Small intestine (tissue), 7 donors: ENCODE data around the gene CAPZA1. TPM values are rescaled to one million over a fixed set of nuclear protein-coding genes. Genes with fewer than 3 reads are reported as not detected.

Experiments used
- DNase-seq, 2 donors: peaks; one replicate each; pipeline versions ENCODE4 v3.0.0 to v3.0.0-alpha.2; 2013
- FAIRE-seq: peaks from 2 replicates; lab custom pipeline; 2012; peaks lifted over from hg19 to GRCh38; lab: Jason Lieb, UNC
- H3K27ac ChIP-seq, 3 donors: one replicate each; pipeline ENCODE4 v1.5.1; 2013; ENCODE audit warnings: low read length in 2 of 3, mild to moderate bottlenecking in 2 of 3, control low read depth in 1 of 3, inconsistent platforms in 1 of 3, low read depth in 1 of 3, moderate library complexity in 1 of 3
- H3K27me3 ChIP-seq, 3 donors: one replicate each; pipeline ENCODE4 v1.6.1; 2013; ENCODE audit warnings: low read length in 3 of 3, inconsistent platforms in 1 of 3; ENCODE audit not compliant: control insufficient read depth in 3 of 3, insufficient read depth in 3 of 3
- H3K36me3 ChIP-seq, 3 donors: one replicate each; pipeline ENCODE4 v1.6.1; 2013; ENCODE audit warnings: low read length in 3 of 3, inconsistent platforms in 1 of 3, low read depth in 1 of 3, mild to moderate bottlenecking in 1 of 3, moderate library complexity in 1 of 3; ENCODE audit not compliant: control insufficient read depth in 3 of 3, insufficient read depth in 2 of 3
- H3K4me1 ChIP-seq, 3 donors: one replicate each; pipeline ENCODE4 v1.6.1; 2013; ENCODE audit warnings: low read length in 2 of 3, inconsistent platforms in 1 of 3, low read depth in 1 of 3, mild to moderate bottlenecking in 1 of 3, moderate library complexity in 1 of 3; ENCODE audit not compliant: control insufficient read depth in 3 of 3, insufficient read depth in 2 of 3
- H3K4me3 ChIP-seq, 3 donors: one replicate each; pipeline ENCODE4 v1.5.1; 2013; ENCODE audit warnings: low read length in 3 of 3, control low read depth in 1 of 3, inconsistent platforms in 1 of 3, low read depth in 1 of 3, mild to moderate bottlenecking in 1 of 3, moderate library complexity in 1 of 3
- H3K9me3 ChIP-seq, 2 donors: one replicate each; pipeline ENCODE4 v1.6.1; 2013; ENCODE audit warnings: low read depth in 1 of 2, low read length in 1 of 2; ENCODE audit not compliant: control insufficient read depth in 2 of 2, insufficient read depth in 1 of 2
- WGBS, 3 donors: extraction: QIAGEN DNeasy Blood & Tissue Kit; methylation state at CpG; one replicate each; pipeline ENCODE4 v1.1.7; 2013; 5-methylcytosine and 5-hydroxymethylcytosine counted together
- polyA plus RNA-seq, 4 donors: library from polyadenylated mRNA; stranded (reverse) in 3 of 4; unstranded in 1 of 4; fragments of 200-250 nt in 3 of 4; fragments of 120-200 nt in 1 of 4; gene quantifications; one replicate each; pipeline versions ENCODE4 v1.2.1 to v1.2.3, GENCODE V29; 2013
- donor health status: healthy with polysubstance abuse.
- donor health status: control.
- donor health status: control.
- donor health status: Bipolar disorder and iron deficiency.
- donor health status: healthy.

Gene CAPZA1
- polyA plus RNA-seq, 4 donors, result 76.2 to 111 (median 92.4) TPM

- no peak for DNase-seq
- peaks cover under 1 to 18% (median 11%) of the 10 kb centered on the region in 3 donors for H3K36me3 ChIP-seq
- no peaks in the 10 kb centered on the region for H3K4me1 ChIP-seq
- no peaks in the 10 kb centered on the region for H3K27me3 ChIP-seq
- no peak for FAIRE-seq
- H3K27ac ChIP-seq, result no peak overlapping the region
- H3K9me3 ChIP-seq, result no peaks in the 10 kb centered on the region
- 93 to 96% (median 93%) methylated on average over 4 of the region's 4 CpGs for WGBS, 3 donors
- H3K4me3 ChIP-seq, result no peak overlapping the region
Observed at GRCh38 chr1:112646225-112646624, 26.6 kb downstream of the CAPZA1 start.

GRCh38 chr1:112651205-112651604 lies 31.6 kb downstream of the CAPZA1 start:
- Histone ChIP-seq H3K9me3 (no peaks in the 10 kb centered on the region), H3K27ac (no peak overlapping the region), H3K36me3 (peaks cover 2 to 22% (median 16%) of the 10 kb centered on the region in 3 donors), H3K4me3 (no peak overlapping the region), H3K27me3 (no peaks in the 10 kb centered on the region), H3K4me1 (no peaks in the 10 kb centered on the region)
- no peak for DNase-seq
- 94 to 100% (median 95%) methylated on average over 1 of the region's 1 CpG for WGBS, 3 donors
- no peak for FAIRE-seq

GRCh38 chr1:112665857-112666256 lies 46.2 kb downstream of the CAPZA1 start:
- Histone ChIP-seq H3K4me1 (no peaks in the 10 kb centered on the region), H3K9me3 (no peaks in the 10 kb centered on the region), H3K27me3 (no peaks in the 10 kb centered on the region), H3K27ac (no peak overlapping the region), H3K36me3 (peaks cover 10 to 40% (median 16%) of the 10 kb centered on the region in 3 donors), H3K4me3 (no peak overlapping the region)
- no peak for DNase-seq
- no peak for FAIRE-seq
- 76 to 92% (median 77%) methylated on average over 3 of the region's 3 CpGs for WGBS, 3 donors

- no peaks in the 10 kb centered on the region for H3K9me3 ChIP-seq
- DNase-seq (no peak), FAIRE-seq (no peak)
- no peak overlapping the region for H3K4me3 ChIP-seq
- H3K27ac ChIP-seq, result no peak overlapping the region
- no peaks in the 10 kb centered on the region for H3K27me3 ChIP-seq
- H3K4me1 ChIP-seq, result no peaks in the 10 kb centered on the region
- 80 to 87% (median 86%) methylated on average over 2 of the region's 2 CpGs for WGBS, 3 donors
- peaks cover 8 to 36% (median 12%) of the 10 kb centered on the region in 3 donors for H3K36me3 ChIP-seq
Observed at GRCh38 chr1:112666946-112667345, 47.3 kb downstream of the CAPZA1 start.

GRCh38 chr1:112672009-112672408 lies 52.4 kb downstream of the CAPZA1 start:
- no peak for FAIRE-seq
- H3K9me3 ChIP-seq, result no peaks in the 10 kb centered on the region
- H3K27ac ChIP-seq, result no peak overlapping the region
- 76 to 94% (median 90%) methylated on average over 2 of the region's 2 CpGs for WGBS, 3 donors
- peaks cover 6 to 11% (median 8%) of the 10 kb centered on the region in 3 donors for H3K36me3 ChIP-seq
- no peak for DNase-seq
- no peaks in the 10 kb centered on the region for H3K27me3 ChIP-seq
- no peak overlapping the region for H3K4me3 ChIP-seq
- peaks cover 0 to 27% (median 5%) of the 10 kb centered on the region in 3 donors for H3K4me1 ChIP-seq

GRCh38 chr1:112672842-112673241 lies 53.2 kb downstream of the CAPZA1 start:
- no peak overlapping the region for H3K4me3 ChIP-seq
- H3K4me1 ChIP-seq, result peaks cover 3 to 27% (median 5%) of the 10 kb centered on the region in 3 donors
- no peak overlapping the region for H3K27ac ChIP-seq
- peaks cover 5 to 6% (median 6%) of the 10 kb centered on the region in 3 donors for H3K36me3 ChIP-seq
- H3K27me3 ChIP-seq, result no peaks in the 10 kb centered on the region
- 83 to 100% (median 92%) methylated on average over 1 of the region's 1 CpG for WGBS, 3 donors
- FAIRE-seq (no peak), DNase-seq (no peak)
- no peaks in the 10 kb centered on the region for H3K9me3 ChIP-seq

GRCh38 chr1:112673592-112674439 lies 54.2 kb downstream of the CAPZA1 start:
- H3K4me3 ChIP-seq, result peak overlapping the region; percentile 81 to 93 (median 87)
- FAIRE-seq (no peak), DNase-seq (peak; percentile 56 to 59)
- peaks cover 3 to 27% (median 5%) of the 10 kb centered on the region in 3 donors for H3K4me1 ChIP-seq
- H3K9me3 ChIP-seq, result no peaks in the 10 kb centered on the region
- H3K27me3 ChIP-seq, result no peaks in the 10 kb centered on the region
- H3K36me3 ChIP-seq, result peaks cover 3 to 6% (median 4%) of the 10 kb centered on the region in 3 donors
- peak overlapping the region; percentile 88 to 93 (median 91) for H3K27ac ChIP-seq
- WGBS, 3 donors, result 3 to 10% (median 5%) methylated on average over 18 of the region's 18 CpGs

- Histone ChIP-seq H3K4me3 (peak within 1 kb of the TSS; percentile 81 to 93 (median 87)), H3K27ac (peak within 1 kb of the TSS; percentile 88 to 93 (median 91)), H3K27me3 (no peaks in the 10 kb centered on the region), H3K36me3 (peaks cover 3 to 6% (median 4%) of the 10 kb centered on the region in 3 donors), H3K9me3 (no peaks in the 10 kb centered on the region), H3K4me1 (peaks cover 3 to 27% (median 5%) of the 10 kb centered on the region in 3 donors)
- DNase-seq, result peak; percentile 75 to 87
- WGBS, 3 donors, result 0 to 1% (median 0%) methylated on average over 27 to 30 of the region's 30 CpGs
- no peak for FAIRE-seq
Observed at GRCh38 chr1:112674440-112674985, 54.9 kb downstream of the CAPZA1 start, which contains the start of gene MOV10. TSS of gene MOV10 (plus strand) at chr1:112674659. CDS start at chr1:112674913, 254 bp downstream.
